ENCODE data around the gene SAMD5.

SAMD5 gene

DNA sequence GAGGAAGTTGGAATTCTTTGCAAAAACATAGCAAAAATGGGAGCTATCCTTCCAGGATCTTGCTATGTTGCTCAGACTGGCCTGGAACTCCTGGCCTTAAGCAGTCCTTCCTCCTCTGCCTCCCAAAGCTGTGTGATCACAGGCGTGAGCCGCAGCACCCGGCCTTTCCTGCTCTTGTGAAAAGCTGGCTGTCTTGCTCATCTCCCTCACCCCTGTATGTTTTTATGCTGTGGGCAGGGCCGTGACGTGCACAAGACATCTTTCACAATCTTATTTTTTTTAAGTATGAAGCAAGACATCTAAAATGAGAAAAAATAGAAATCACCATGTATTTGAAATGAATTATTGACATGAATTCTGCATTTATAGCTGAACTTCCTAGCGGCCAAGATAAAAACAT is 110.4 kb downstream of the SAMD5 start:
- in situ Hi-C loops (cut with HindIII; ENCODE audit: low sequenced_read_pairs): no loop called here
- TF ChIP-seq, protein P1, sequence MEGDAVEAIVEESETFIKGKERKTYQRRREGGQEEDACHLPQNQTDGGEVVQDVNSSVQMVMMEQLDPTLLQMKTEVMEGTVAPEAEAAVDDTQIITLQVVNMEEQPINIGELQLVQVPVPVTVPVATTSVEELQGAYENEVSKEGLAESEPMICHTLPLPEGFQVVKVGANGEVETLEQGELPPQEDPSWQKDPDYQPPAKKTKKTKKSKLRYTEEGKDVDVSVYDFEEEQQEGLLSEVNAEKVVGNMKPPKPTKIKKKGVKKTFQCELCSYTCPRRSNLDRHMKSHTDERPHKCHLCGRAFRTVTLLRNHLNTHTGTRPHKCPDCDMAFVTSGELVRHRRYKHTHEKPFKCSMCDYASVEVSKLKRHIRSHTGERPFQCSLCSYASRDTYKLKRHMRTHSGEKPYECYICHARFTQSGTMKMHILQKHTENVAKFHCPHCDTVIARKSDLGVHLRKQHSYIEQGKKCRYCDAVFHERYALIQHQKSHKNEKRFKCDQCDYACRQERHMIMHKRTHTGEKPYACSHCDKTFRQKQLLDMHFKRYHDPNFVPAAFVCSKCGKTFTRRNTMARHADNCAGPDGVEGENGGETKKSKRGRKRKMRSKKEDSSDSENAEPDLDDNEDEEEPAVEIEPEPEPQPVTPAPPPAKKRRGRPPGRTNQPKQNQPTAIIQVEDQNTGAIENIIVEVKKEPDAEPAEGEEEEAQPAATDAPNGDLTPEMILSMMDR (IDR thresholded peaks at IDR 0.05; ENCODE audit: low read depth, low read length): no peak
- DNase-seq (ENCODE audit: low read depth, low spot score): no peak
- H3K4me3 ChIP-seq (ENCODE audit: low read depth, low read length): no peak overlapping the region
